Type B pancreatic cell (in vitro differentiated cells): ENCODE data around the gene TEX48. TPM values are rescaled to one million over a fixed set of nuclear protein-coding genes. Genes with fewer than 3 reads are reported as not detected.

ENCODE experiments used
- DNase-seq: peaks from one replicate; pipeline ENCODE4 v3.0.0; 2021; ENCODE audit warnings: mixed read lengths; ENCODE audit not compliant: unreplicated experiment; ENCODE audit errors: extremely low spot score
- H3K27ac Mint-ChIP-seq: 2 replicates; pipeline ENCODE4 v1.8.0; 2021; ENCODE audit warnings: mild to moderate bottlenecking, mixed read lengths
- H3K27me3 Mint-ChIP-seq: 2 replicates; pipeline ENCODE4 v1.8.0; 2021; ENCODE audit warnings: mixed read lengths
- H3K36me3 Mint-ChIP-seq: 2 replicates; pipeline ENCODE4 v1.8.0; 2021; ENCODE audit warnings: mixed read lengths
- H3K4me1 Mint-ChIP-seq: one replicate; pipeline ENCODE4 v1.8.0; 2021; ENCODE audit warnings: mixed read lengths; ENCODE audit not compliant: unreplicated experiment
- H3K4me3 Mint-ChIP-seq: 2 replicates; pipeline ENCODE4 v1.8.0; 2021; ENCODE audit warnings: mild to moderate bottlenecking, mixed read lengths
- H3K9me3 Mint-ChIP-seq: 2 replicates; pipeline ENCODE4 v1.8.0; 2021; ENCODE audit warnings: mixed read lengths
- total RNA-seq: library from RNA; stranded (reverse); gene quantifications from 2 replicates; pipeline ENCODE4 v1.2.1, GENCODE V29; 2021; ENCODE audit warnings: low replicate concordance
- TF ChIP-seq, protein P1 (sequence below): fragments of 200-600 bp; sonication (generic); conservative IDR thresholded peaks from 2 replicates; pipeline ENCODE4 v1.5.0; 2021; ENCODE audit warnings: antibody characterized with exemption, mild to moderate bottlenecking

TEX48 gene
- total RNA-seq, 1 donor from 2014 or later: not detected

DNA sequence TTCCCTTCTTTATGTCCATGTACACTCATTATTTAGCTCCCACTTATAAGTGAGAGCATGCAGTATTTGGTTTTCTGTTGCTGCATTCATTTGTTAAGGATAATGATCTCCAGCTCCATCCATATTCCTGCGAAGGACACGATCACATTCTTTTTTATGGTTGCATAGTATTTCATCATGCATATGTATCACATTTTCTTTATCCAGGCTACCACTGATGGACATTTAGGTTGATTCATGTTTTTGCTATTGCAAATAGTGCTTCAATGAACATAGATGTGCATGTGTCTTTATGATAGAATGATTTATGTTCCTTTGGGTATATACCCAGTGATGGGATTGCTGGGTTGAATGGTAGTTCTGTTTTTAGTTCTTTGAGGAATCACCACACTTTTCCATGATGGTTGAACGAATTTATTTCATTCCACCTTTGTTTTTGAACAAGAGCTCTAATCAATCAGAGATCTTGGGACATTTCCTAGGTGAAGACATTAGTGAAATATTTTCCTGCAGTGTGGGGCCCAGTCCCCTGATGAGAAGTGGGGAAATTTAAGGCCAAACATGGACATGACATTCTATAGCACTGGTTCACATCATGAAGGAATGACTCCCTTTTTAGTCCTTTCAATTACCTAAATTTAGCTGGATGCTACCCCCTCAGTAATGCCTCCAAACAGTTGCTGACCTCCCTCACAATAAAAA, 7.1 kb upstream of the TEX48 start:
- Mint-ChIP-seq H3K27ac (no peak overlapping the region), H3K27me3 (peaks cover 3% of the 10 kb centered on the region), H3K4me1 (peaks cover 12% of the 10 kb centered on the region), H3K9me3 (no peaks in the 10 kb centered on the region), H3K4me3 (no peak overlapping the region), H3K36me3 (no peaks in the 10 kb centered on the region)
- TF ChIP-seq, protein P1, sequence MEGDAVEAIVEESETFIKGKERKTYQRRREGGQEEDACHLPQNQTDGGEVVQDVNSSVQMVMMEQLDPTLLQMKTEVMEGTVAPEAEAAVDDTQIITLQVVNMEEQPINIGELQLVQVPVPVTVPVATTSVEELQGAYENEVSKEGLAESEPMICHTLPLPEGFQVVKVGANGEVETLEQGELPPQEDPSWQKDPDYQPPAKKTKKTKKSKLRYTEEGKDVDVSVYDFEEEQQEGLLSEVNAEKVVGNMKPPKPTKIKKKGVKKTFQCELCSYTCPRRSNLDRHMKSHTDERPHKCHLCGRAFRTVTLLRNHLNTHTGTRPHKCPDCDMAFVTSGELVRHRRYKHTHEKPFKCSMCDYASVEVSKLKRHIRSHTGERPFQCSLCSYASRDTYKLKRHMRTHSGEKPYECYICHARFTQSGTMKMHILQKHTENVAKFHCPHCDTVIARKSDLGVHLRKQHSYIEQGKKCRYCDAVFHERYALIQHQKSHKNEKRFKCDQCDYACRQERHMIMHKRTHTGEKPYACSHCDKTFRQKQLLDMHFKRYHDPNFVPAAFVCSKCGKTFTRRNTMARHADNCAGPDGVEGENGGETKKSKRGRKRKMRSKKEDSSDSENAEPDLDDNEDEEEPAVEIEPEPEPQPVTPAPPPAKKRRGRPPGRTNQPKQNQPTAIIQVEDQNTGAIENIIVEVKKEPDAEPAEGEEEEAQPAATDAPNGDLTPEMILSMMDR: no peak
- no peak for DNase-seq

DNA sequence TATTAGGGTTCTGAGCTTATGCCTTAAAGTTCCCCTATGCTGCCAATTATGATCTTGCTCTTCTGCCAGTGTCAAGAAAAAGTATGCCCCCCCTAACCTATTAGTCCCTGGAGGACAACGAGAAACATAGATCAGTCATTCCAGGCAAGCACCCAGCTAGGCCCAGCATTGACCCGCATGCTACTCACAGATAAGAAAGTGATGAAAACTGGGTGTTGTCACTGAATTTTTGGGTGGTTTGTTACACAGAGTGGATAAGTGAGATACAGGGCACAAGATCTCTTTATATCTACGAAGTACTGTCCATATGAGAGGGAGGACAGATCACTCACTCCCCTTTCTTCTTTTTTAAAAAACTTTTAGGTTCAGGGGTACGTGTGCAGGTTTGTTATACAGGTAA, 6.4 kb upstream of the TEX48 start:
- TF ChIP-seq, protein P1: no peak
- Mint-ChIP-seq H3K4me1 (peaks cover 7% of the 10 kb centered on the region), H3K36me3 (no peaks in the 10 kb centered on the region), H3K27me3 (peaks cover 3% of the 10 kb centered on the region), H3K27ac (no peak overlapping the region), H3K9me3 (no peaks in the 10 kb centered on the region), H3K4me3 (no peak overlapping the region)
- DNase-seq: no peak

DNA sequence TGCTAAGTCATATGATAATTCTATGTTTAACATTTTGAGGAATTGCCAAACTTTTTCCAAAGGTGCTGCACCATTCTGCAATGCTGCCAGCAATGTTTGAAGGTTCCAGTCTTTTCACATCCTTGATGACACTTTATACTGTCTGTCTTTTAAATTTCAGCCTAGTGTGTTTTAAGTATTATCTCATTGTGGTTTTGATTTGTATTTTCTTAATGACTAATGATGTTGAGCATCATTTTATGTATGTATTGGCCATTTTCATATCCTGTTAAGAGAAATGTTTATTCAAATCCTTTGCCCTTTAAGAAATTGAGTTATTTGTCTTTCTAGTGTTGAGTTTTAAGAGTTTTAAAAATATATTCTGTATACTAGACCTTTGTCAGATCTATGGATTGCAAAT, 5.0 kb upstream of the TEX48 start:
- H3K9me3 Mint-ChIP-seq: no peaks in the 10 kb centered on the region
- no peaks in the 10 kb centered on the region for H3K4me1 Mint-ChIP-seq
- DNase-seq: no peak
- H3K27ac Mint-ChIP-seq: no peak overlapping the region
- H3K27me3 Mint-ChIP-seq: peaks cover 3% of the 10 kb centered on the region
- H3K36me3 Mint-ChIP-seq: no peaks in the 10 kb centered on the region
- TF ChIP-seq, protein P1: no peak
- no peak overlapping the region for H3K4me3 Mint-ChIP-seq

DNA sequence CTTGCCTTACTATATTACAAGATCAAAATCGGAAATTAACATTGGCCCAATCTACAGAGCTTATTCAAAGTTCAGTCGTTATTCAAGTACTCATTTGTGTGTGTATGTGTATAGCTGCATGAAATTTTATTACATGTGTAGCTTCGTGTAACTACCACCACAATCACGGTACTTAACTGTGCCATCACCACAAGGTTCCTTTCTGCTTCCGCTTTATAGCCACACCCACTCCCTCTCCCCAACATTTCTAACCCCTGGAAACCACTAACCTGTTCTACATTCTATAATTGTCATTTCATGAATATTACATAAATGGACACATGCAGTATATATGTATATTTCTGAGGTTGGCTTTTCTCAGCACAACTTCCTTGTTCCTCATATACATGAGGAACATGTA, 4.0 kb upstream of the TEX48 start:
- Mint-ChIP-seq H3K9me3 (no peaks in the 10 kb centered on the region), H3K36me3 (no peaks in the 10 kb centered on the region), H3K27me3 (peaks cover 6% of the 10 kb centered on the region), H3K4me3 (no peak overlapping the region), H3K4me1 (peaks cover 5% of the 10 kb centered on the region), H3K27ac (no peak overlapping the region)
- no peak for DNase-seq
- TF ChIP-seq, protein P1: no peak

DNA sequence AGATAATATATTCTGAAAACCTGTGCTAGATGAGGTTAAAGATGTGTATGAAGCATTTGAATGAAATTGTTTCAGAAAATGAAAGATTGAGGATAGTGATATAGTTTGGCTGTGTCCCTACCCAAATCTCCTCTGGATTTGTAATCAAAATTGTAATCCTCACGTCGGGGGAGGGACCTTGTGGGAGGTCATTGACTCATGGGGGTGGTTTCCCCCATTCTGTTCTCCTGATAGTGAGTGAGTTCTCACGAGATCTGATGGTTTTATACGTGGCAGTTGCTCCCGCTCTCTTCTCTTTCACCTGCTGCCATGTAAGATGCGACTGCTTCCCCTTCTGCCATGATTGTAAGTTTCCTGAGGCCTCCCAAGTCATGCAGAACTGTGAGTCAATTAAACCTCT, 2.0 kb upstream of the TEX48 start:
- Mint-ChIP-seq H3K36me3 (no peaks in the 10 kb centered on the region), H3K27ac (no peak overlapping the region), H3K27me3 (peaks cover 15% of the 10 kb centered on the region), H3K4me1 (peaks cover 5% of the 10 kb centered on the region), H3K4me3 (no peak overlapping the region), H3K9me3 (no peaks in the 10 kb centered on the region)
- TF ChIP-seq, protein P1: no peak
- DNase-seq: no peak
